Endothelial cell of umbilical vein (primary cell): ENCODE data around the gene RRM2.
"Not testable (repeated sequence)": the region's sequence is repeated elsewhere in the genome, so short reads cannot be mapped to it uniquely, and the experiment has no call there.

Experiments used
- CTCF ChIP-seq, 2 donors: IDR thresholded peaks; 1 replicate in 1 of 2; 2 replicates in 1 of 2; pipeline ENCODE4 v1.5.1; 2011; ENCODE audit warnings: low read length in 2 of 2, mild to moderate bottlenecking in 2 of 2, moderate library complexity in 2 of 2, control low read depth in 1 of 2, inconsistent platforms in 1 of 2, low read depth in 1 of 2; ENCODE audit not compliant: insufficient read depth in 1 of 2; ENCODE audit errors: extremely low read depth in 1 of 2
- EZH2 ChIP-seq: IDR thresholded peaks from 2 replicates; pipeline ENCODE4 v1.6.1; 2012; ENCODE audit warnings: borderline replicate concordance, low read depth, mild to moderate bottlenecking, moderate library complexity, low read length, inconsistent platforms; ENCODE audit not compliant: severe bottlenecking
- GATA2 ChIP-seq: IDR thresholded peaks from 2 replicates; pipeline ENCODE4 v1.7.0; 2011; ENCODE audit warnings: low read depth, mild to moderate bottlenecking, moderate library complexity, mixed read lengths, low read length; ENCODE audit not compliant: insufficient read length, insufficient read depth
- MAX ChIP-seq: IDR thresholded peaks from 2 replicates; pipeline ENCODE4 v1.6.1; 2011; ENCODE audit not compliant: insufficient read depth, insufficient read length
- MYC ChIP-seq: IDR thresholded peaks from one replicate; pipeline ENCODE4 v1.6.1; 2011; ENCODE audit warnings: mild to moderate bottlenecking, low read depth, low read length
- POLR2A ChIP-seq: IDR thresholded peaks from 2 replicates; pipeline ENCODE4 v1.6.1; 2012; ENCODE audit warnings: low read depth, mild to moderate bottlenecking, control low read depth, low read length
- POLR2AphosphoS5 ChIP-seq: IDR thresholded peaks from 2 replicates; pipeline ENCODE4 v1.6.1; 2012; ENCODE audit warnings: low read depth, mild to moderate bottlenecking, control low read depth, low read length, moderate library complexity; ENCODE audit not compliant: insufficient read depth

GRCh38 chr2:10104906-10105305 is 17.6 kb upstream of the RRM2 start:
- TF ChIP-seq MYC; CTCF (IDR thresholded peaks at IDR 0.05; ENCODE audit: extremely low read depth in 1 of 2, insufficient read depth in 1 of 2, low read depth in 1 of 2, low read length in 2 of 2); POLR2AphosphoS5; POLR2A; MAX; GATA2; EZH2: not testable (repeated sequence)
